Smooth muscle cell (in vitro differentiated cells): Measurements from ENCODE around the gene IRX5. TPM values are rescaled to one million over a fixed set of nuclear protein-coding genes. Genes with fewer than 3 reads are reported as not detected.

Experiments used
- DNase-seq: peaks from one replicate; lab custom pipeline; 2025; ENCODE audit not compliant: unreplicated experiment; lab: John Stamatoyannopoulos, UW
- H2AFZ ChIP-seq: fragments of 200-600 bp; sonication (generic); 2 replicates; pipeline ENCODE4 v1.6.0; 2016; ENCODE audit warnings: antibody characterized with exemption, low read depth, mild to moderate bottlenecking
- H3F3A ChIP-seq: fragments of 200-600 bp; sonication (generic); 2 replicates; pipeline ENCODE4 v1.6.0; 2017; ENCODE audit warnings: antibody characterized with exemption, low read depth
- H3K27ac ChIP-seq: fragments of 200-600 bp; sonication (generic); 2 replicates; pipeline ENCODE4 v1.5.1; 2016; ENCODE audit warnings: low read depth, mild to moderate bottlenecking
- H3K27me3 ChIP-seq: fragments of 200-600 bp; sonication (generic); 2 replicates; pipeline ENCODE4 v1.6.1; 2016; ENCODE audit warnings: low read depth, mild to moderate bottlenecking
- H3K36me3 ChIP-seq: fragments of 200-600 bp; sonication (generic); 2 replicates; pipeline ENCODE4 v1.5.1; 2016; ENCODE audit warnings: low read depth
- H3K4me1 ChIP-seq: fragments of 200-600 bp; sonication (generic); 2 replicates; pipeline ENCODE4 v1.5.1; 2016; ENCODE audit warnings: low read depth
- H3K4me2 ChIP-seq: fragments of 200-600 bp; sonication (generic); 2 replicates; pipeline ENCODE4 v1.6.0; 2016; ENCODE audit warnings: mild to moderate bottlenecking
- H3K4me3 ChIP-seq: fragments of 200-600 bp; sonication (generic); 2 replicates; pipeline ENCODE4 v1.5.1; 2016; ENCODE audit warnings: mild to moderate bottlenecking
- H3K79me2 ChIP-seq: fragments of 200-600 bp; sonication (generic); 2 replicates; pipeline ENCODE4 v1.6.0; 2016; ENCODE audit warnings: low read depth, mild to moderate bottlenecking
- H3K9ac ChIP-seq: fragments of 200-600 bp; sonication (generic); 2 replicates; pipeline ENCODE4 v1.6.0; 2016; ENCODE audit warnings: low read depth
- H3K9me3 ChIP-seq: fragments of 200-600 bp; sonication (generic); replicated peaks from 2 replicates; pipeline ENCODE4 v1.5.1; 2016; ENCODE audit warnings: low read depth
- H4K20me1 ChIP-seq: fragments of 200-600 bp; sonication (generic); 2 replicates; pipeline ENCODE4 v1.6.0; 2016; ENCODE audit warnings: low read depth
- CTCF ChIP-seq: fragments of 200-600 bp; sonication (generic); IDR thresholded peaks from 2 replicates; pipeline ENCODE4 v1.5.1; 2017; ENCODE audit warnings: borderline replicate concordance, mild to moderate bottlenecking, antibody characterized with exemption; ENCODE audit not compliant: insufficient read depth, poor library complexity, severe bottlenecking
- WGBS: methylation state at CpG from one replicate; pipeline ENCODE4 v1.1.7; 2016; ENCODE audit warnings: low lambda C conversion rate; 5-methylcytosine and 5-hydroxymethylcytosine counted together
- polyA plus RNA-seq: library from polyadenylated mRNA; unstranded; fragments of >200 nt; fragmentation: Nextera tagmentation; extraction: Ambion mirVana; gene quantifications from 2 replicates; pipeline ENCODE4 v1.2.1, GENCODE V29; 2016
- total RNA-seq: library from RNA; depleted of rRNA; stranded (reverse); fragments of >200 nt; gene quantifications from 2 replicates; pipeline ENCODE4 v1.2.3, GENCODE V29; 2014

Gene IRX5
- total and polyA plus RNA-seq, 2 experiments from 2014 or later, result 1.5 to 2.7 TPM

- Histone ChIP-seq H3K4me1 (no peaks in the 10 kb centered on the region), H2AFZ (no peak overlapping the region), H3K36me3 (no peaks in the 10 kb centered on the region), H3K27ac (no peak overlapping the region), H4K20me1 (no peaks in the 10 kb centered on the region), H3K79me2 (no peaks in the 10 kb centered on the region), H3F3A (no peaks in the 10 kb centered on the region), H3K9ac (no peak overlapping the region), H3K9me3 (no peaks in the 10 kb centered on the region), H3K4me2 (no peak overlapping the region), H3K4me3 (no peak overlapping the region), H3K27me3 (peaks cover 11% of the 10 kb centered on the region)
- no peak for TF ChIP-seq CTCF
- no peak for DNase-seq
- WGBS, result 91% methylated on average over 5 of the region's 5 CpGs
Observed at GRCh38 chr16:54964239-54964638, 33.6 kb downstream of the IRX5 start.

- no peak overlapping the region for H3K9ac ChIP-seq
- H3F3A ChIP-seq, result no peaks in the 10 kb centered on the region
- H4K20me1 ChIP-seq, result no peaks in the 10 kb centered on the region
- H3K36me3 ChIP-seq, result no peaks in the 10 kb centered on the region
- no peak overlapping the region for H3K4me3 ChIP-seq
- H3K27me3 ChIP-seq, result peaks cover 9% of the 10 kb centered on the region
- H3K79me2 ChIP-seq, result no peaks in the 10 kb centered on the region
- no peak overlapping the region for H2AFZ ChIP-seq
- H3K4me2 ChIP-seq, result no peak overlapping the region
- DNase-seq, result no peak
- no peak overlapping the region for H3K27ac ChIP-seq
- H3K4me1 ChIP-seq, result no peaks in the 10 kb centered on the region
- 84% methylated on average over 2 of the region's 2 CpGs for WGBS
- TF ChIP-seq CTCF, result no peak
- H3K9me3 ChIP-seq, result no peaks in the 10 kb centered on the region
Observed at GRCh38 chr16:54965464-54965863, 34.8 kb downstream of the IRX5 start.

GRCh38 chr16:54968011-54968410 is 37.3 kb downstream of the IRX5 start:
- Histone ChIP-seq H3K4me2 (no peak overlapping the region), H3F3A (no peaks in the 10 kb centered on the region), H4K20me1 (no peaks in the 10 kb centered on the region), H3K36me3 (no peaks in the 10 kb centered on the region), H3K27ac (no peak overlapping the region), H3K79me2 (no peaks in the 10 kb centered on the region), H3K9me3 (no peaks in the 10 kb centered on the region), H3K9ac (no peak overlapping the region), H3K27me3 (peaks cover 4% of the 10 kb centered on the region), H3K4me1 (no peaks in the 10 kb centered on the region), H2AFZ (no peak overlapping the region), H3K4me3 (no peak overlapping the region)
- TF ChIP-seq CTCF, result no peak
- DNase-seq, result no peak

GRCh38 chr16:54968784-54969183 is 38.1 kb downstream of the IRX5 start:
- Histone ChIP-seq H3F3A (no peaks in the 10 kb centered on the region), H3K4me2 (no peak overlapping the region), H2AFZ (no peak overlapping the region), H3K27ac (no peak overlapping the region), H3K4me3 (no peak overlapping the region), H3K79me2 (no peaks in the 10 kb centered on the region), H3K27me3 (peaks cover 4% of the 10 kb centered on the region), H3K9me3 (no peaks in the 10 kb centered on the region), H4K20me1 (no peaks in the 10 kb centered on the region), H3K9ac (no peak overlapping the region), H3K36me3 (no peaks in the 10 kb centered on the region), H3K4me1 (no peaks in the 10 kb centered on the region)
- DNase-seq, result no peak
- WGBS, result 83% methylated on average over 6 of the region's 6 CpGs
- no peak for TF ChIP-seq CTCF
